ENCODE data around the gene CNIH4.
"Not testable (repeated sequence)": the region's sequence is repeated elsewhere in the genome, so short reads cannot be mapped to it uniquely, and the experiment has no call there.

The CNIH4 gene

DNA sequence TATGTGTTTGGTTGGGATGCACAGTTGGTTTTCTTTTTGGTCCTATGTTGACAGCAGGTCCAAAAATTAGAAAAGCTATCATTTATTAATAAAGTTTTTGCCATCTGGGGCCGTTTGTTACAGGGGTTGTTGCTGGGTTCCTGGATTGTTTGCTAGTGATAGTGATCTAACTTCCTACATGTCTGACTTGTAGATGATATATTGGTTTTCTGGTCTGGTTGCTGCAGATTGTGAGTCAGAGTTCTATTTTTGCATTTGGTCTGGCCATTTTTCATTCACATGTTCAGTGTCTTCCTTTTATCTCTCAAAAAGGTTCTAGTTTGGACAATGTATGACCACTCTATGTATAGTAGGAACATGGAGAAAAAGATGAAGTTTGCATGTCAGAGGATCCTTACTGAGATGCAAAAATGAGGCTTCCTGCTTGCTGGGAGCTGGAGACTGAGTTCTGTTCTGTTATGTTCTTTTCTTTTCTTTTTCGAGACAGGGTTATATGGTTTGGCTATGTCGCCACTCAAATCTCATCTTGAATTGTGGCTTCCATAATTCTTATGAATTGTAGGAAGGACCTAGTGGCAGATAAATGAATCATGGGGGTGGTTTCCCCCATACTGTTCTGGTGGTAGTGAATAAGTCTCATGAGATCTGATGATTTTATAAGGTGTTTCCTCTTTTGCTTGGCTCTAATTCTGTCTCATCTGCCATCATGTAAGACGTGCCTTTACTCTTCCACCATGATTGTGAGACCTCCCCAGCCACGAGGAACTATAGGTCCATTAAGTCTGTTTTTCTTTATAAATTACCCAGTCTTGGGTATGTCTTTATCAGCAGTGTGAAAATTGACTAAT lies 22.5 kb upstream of the CNIH4 start:
- no peak for TF ChIP-seq GATA1 (IDR thresholded peaks at IDR 0.05; ENCODE audit: low read depth, low read length)
- TF ChIP-seq POLR2A (IDR thresholded peaks at IDR 0.05; ENCODE audit: low read length): no peak
- DNase-seq: peak; percentile 52 to 81

DNA sequence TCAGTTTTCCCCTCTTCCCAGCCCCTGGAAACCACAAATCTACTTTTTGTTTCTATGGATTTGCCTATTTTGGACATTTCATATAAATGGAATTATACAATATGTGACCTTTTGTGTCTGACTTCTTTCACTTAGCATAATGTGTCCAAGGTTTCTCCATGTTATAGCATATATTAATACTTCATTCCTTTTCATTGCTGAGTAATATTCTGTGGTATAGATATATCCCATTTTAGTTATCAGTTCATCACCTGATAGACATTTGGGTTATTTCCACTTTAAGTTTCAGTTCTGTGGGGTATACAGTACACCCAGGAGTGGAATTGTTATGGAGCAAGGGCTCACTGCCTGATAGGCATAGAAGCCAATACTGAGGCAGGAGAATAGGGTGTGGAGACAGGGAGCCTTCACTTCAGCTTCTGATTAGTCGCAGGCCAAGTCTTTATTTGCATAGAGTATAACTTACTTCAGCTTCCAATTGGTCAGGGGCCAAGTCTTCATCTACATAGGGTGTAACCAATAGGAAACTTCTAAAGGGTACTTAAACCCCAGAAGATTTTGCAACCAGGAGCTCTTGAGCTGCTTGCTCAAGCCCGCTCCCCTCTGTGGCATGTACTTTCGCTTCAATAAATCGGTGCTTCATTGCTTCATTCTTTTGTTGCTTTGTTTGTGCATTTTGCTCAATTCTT lies 18.4 kb upstream of the CNIH4 start:
- TF ChIP-seq POLR2A (IDR thresholded peaks at IDR 0.05; ENCODE audit: low read length) (no peak), GATA1 (IDR thresholded peaks at IDR 0.05; ENCODE audit: low read depth, low read length) (no peak)
- peak; percentile 17 to 59 for DNase-seq

DNA sequence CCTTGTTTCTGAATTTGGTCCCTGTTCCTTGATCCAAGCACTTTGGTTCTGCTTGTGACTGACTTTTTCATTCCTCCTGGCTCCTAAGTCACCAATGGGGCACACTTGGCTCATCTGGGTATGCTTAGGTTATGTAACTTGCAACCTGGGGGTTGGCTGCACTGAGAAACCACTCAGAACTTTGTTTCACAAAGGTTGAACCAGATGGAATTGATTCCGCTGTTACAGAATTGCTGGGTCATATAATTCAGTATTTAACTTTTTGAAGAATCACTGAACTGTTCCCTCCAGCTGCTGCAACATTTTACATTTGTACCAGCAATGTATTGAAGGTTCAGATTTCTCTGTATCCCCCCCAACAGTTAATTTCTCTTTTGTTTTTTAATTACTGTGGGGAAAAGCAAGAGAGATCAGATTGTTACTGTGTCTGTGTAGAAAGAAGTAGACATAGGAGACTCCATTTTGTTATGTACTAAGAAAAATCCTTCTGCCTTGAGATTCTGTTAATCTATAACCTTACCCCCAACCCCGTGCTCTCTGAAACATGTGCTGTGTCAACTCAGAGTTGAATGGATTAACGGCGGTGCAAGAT lies 17.1 kb upstream of the CNIH4 start:
- no peak for DNase-seq
- no peak for TF ChIP-seq GATA1 (IDR thresholded peaks at IDR 0.05; ENCODE audit: low read depth, low read length)
- TF ChIP-seq POLR2A (IDR thresholded peaks at IDR 0.05; ENCODE audit: low read length): no peak

DNA sequence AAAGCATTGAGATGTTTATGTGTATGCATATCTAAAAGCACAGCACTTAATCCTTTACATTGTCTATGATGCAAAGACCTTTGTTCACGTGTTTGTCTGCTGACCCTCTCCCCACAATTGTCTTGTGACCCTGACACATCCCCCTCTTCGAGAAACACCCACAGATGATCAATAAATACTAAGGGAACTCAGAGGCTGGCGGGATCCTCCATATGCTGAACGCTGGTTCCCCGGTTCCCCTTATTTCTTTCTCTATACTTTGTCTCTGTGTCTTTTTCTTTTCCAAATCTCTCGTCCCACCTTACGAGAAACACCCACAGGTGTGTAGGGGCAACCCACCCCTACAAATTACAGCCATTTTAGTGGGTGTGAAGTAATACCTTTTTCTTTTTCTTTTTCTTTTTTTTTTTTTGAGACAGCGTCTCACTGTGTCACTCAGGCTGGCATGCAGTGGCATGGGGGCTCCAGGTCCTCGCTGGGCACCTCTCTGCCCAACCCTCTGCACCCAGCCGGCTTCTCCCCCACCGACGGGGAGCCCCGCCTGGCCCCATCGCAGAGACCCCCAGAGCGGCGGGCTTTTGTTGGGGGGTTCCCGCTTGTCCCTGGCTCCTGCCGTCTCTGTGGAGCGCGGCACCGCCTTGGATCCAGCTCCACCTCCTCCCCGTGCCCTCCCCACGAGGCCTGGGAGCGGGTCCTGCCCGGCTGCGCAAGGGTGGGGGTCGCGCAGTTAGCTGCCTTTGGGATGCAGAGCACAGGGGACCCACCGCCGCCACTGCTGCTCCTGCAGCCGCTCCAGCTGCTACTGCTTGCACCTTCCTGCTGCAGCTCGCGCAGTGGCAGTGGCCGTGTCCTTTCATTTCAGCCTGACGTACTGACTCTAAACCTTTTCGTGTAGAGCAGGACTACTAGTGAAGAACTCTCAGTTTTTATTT lies 16.0 kb upstream of the CNIH4 start:
- DNase-seq: peak; percentile 48 to 59

DNA sequence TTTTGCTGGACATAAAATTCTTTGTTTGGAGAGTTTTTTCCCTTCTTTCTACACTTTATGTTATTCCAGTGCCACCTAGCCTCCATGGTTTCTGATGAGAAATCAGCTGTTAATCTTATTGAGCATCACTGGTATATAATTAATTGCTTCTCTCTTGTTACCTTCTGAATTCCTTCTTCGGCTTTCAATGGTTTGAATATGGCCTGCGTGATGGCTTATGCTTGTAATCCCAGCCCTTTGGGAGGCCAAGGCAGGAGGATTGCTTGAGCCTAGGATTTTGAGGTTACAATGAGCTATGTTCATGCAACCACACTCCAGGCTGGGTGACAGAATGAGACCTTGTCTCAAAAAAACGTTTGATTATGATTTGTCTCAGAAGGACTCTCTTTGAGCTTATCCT lies 13.0 kb upstream of the CNIH4 start:
- TF ChIP-seq GATA1 (IDR thresholded peaks at IDR 0.05; ENCODE audit: low read depth, low read length) (no peak), POLR2A (IDR thresholded peaks at IDR 0.05; ENCODE audit: low read length) (no peak)
- peak; percentile 25 to 34 for DNase-seq

DNA sequence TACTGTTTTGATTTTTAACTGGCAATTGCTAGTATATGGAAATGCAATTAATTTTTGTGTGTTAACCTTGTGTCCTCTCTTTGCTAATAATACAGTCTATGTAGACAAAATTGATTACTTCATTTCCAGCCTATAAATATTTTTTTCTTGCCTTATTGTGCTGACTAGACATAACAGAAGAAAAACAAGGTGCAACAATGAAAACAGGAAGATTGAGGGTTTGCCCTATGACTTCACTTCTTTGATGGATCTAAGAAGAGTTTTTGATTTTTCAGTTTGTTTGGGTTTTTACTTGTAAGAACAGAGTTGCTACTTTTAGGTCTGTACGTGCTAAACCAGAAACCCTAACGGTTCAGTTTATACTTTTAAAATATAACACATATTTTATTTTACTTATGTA lies 8.5 kb upstream of the CNIH4 start:
- no peak for DNase-seq
- no peak for TF ChIP-seq POLR2A (IDR thresholded peaks at IDR 0.05; ENCODE audit: low read length)
- no peak for TF ChIP-seq GATA1 (IDR thresholded peaks at IDR 0.05; ENCODE audit: low read depth, low read length)

DNA sequence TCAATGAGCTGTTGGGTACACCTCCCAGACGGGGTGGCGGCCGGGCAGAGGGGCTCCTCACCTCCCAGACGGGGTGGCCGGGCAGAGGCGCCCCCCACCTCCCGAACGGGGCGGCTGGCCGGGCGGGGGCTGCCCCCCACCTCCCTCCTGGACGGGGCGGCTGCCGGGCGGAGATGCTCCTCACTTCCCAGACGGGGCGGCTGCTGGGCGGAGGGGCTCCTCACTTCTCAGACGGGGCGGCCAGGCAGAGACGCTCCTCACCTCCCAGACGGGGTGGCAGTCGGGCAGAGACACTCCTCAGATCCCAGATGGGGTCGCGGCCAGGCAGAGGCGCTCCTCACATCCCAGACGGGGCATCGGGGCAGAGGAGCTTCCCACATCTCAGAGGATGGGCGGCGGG lies 7.0 kb upstream of the CNIH4 start:
- DNase-seq: not testable (repeated sequence)

DNA sequence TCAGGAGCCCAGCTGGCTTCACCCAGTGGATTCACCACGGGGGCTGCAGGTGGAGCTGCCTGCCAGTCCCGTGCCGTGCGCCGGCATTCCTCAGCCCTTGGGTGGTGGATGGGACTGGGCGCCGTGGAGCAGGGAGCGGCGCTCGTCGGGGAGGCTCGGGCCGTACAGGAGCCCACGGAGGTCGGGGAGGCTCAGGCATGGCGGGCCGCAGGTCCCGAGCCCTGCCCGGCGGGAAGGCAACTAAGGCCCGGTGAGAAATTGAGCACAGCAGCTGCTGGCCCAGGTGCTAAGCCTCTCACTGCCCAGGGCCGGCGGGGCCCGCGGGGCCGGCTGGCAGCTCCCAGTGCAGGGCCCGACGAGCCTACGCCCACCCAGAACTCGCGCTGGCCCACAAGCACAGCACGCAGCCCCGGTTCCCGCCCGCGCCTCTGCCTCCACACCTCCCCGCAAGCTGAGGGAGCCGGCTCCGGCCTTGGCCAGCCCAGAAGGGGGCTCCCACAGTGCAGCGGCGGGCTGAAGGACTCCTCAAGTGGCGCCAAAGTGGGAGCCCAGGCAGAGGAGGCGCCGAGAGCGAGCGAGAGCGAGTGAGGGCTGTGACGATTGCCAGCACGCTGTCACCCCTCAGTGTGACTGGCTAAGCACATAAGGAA lies 4.1 kb upstream of the CNIH4 start:
- not testable (repeated sequence) for DNase-seq

DNA sequence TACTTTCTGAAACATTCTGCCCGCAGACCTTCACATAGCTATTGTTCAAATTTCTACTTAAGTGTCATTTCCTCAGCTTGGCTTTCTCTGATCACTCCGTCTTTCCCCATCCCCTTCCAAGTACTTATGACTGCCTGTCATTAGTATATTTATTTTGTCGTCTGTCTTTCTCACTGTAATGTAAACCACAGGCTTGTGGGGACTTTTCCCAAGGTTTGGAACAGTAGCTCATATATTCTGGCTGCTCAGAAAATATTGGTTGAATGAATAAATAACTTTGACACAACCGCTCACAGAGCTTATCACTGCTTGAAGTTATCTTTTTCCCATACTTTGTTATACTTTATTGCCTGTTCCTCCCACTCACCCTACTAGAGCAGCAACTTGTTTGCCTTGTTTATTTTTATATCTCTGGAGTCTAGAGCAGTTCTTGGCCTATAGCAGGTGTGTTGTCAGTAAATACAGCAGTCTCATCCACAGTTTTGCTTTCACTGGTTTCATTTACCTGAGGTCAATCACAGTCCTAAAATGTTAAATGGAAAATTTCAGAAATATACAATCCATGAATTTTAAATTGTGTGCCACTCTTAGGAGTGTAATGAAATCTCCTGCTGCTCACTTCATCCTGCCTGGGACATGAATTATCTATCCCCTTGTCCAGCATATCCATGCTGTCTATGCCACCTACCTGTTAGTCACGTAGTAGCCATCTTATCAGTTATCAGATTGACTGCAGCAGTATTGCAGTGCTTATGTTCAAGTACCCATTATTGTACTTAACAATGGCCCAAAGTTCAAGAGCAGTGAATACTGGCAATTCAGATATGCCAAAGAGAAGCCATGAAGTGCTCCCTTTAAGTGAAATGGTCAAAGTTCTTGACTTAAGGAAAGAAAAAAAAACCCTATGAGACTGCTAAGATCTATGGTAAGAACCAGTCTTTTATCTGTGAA lies 2.4 kb upstream of the CNIH4 start:
- TF ChIP-seq POLR2A (IDR thresholded peaks at IDR 0.05; ENCODE audit: low read length) (no peak), GATA1 (IDR thresholded peaks at IDR 0.05; ENCODE audit: low read depth, low read length) (no peak)
- DNase-seq: no peak

DNA sequence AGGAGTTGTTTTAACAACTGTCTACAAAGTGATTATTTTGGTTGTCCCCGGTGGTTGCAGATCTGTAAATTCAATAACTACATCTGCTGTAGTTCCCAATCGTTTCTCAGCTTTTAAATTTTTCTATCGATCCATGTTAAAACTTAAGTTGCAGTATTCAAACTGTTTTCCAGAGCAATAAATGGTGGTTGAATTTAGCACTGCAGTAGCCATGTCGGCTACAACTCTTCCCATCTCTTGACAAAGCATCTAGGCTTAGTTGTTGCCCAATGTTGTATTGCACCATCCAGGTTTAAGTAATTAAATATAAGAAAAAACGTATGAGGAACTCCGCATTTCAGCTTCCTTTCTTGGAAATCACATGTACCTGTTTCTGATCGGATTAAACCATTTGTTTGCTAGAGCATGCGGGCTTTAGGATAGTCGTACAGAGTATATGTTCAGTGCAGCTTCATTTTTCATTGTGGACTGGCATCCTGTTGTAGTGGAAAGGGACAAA lies 996 bp downstream of the CNIH4 start:
- DNase-seq: peak; percentile 50 to 66
- peak; percentile 23 for TF ChIP-seq POLR2A (IDR thresholded peaks at IDR 0.05; ENCODE audit: low read length)
- no peak for TF ChIP-seq GATA1 (IDR thresholded peaks at IDR 0.05; ENCODE audit: low read depth, low read length)

DNA sequence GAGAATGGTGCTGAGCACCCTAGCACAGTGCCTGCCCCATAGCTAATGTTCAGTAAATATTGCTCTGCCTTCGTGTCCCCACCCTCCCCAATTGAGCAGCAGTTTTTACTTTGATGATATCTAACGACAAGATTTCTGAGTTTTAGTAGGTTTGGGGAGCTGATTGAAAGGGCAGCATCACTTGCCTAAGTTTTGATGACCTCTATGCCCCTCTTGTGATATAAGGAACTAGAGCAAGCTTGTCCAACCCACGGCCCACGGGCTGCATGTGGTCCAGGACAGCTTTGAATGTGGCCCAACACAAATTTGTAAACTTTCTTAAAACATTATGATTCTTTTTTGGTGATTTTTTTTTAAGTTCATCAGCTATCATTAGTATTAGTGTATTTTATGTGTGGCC lies 1.6 kb downstream of the CNIH4 start:
- no peak for DNase-seq

DNA sequence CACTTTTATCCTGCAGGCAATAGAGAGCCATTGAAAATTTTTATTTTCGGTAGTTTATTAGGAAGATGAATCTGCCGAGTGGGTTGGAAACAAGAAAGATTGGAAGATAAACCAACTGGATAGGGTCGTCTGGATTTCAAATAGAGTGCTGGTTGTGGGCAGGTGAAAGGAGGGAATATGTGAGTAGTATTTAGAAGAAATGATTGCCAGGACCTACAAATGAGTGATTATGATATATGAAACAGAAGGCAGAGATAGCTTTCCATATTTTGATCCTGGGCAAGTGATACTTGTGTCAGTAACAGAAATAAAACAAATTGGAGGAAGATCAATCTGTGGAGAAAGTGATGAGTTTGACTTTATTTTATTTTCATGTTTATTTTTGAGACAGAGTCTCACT lies 2.5 kb downstream of the CNIH4 start:
- TF ChIP-seq POLR2A (IDR thresholded peaks at IDR 0.05; ENCODE audit: low read length): no peak
- no peak for TF ChIP-seq GATA1 (IDR thresholded peaks at IDR 0.05; ENCODE audit: low read depth, low read length)
- no peak for DNase-seq

More for the DNA sequence above, 1.6 kb downstream of the CNIH4 start:
- TF ChIP-seq GATA1 (IDR thresholded peaks at IDR 0.05; ENCODE audit: low read depth, low read length) (no peak), POLR2A (IDR thresholded peaks at IDR 0.05; ENCODE audit: low read length) (no peak)

Data from erythroblast (primary cell).